GM21723 (cell line): ENCODE results near the gene TFAP2E.

ENCODE experiments used
- ATAC-seq: cut with Tn5 transposase; IDR thresholded peaks from one replicate; pipeline ENCODE4 v1.9.1; 2021; ENCODE audit warnings: mild to moderate bottlenecking, moderate library complexity; ENCODE audit not compliant: unreplicated experiment

TFAP2E gene

DNA sequence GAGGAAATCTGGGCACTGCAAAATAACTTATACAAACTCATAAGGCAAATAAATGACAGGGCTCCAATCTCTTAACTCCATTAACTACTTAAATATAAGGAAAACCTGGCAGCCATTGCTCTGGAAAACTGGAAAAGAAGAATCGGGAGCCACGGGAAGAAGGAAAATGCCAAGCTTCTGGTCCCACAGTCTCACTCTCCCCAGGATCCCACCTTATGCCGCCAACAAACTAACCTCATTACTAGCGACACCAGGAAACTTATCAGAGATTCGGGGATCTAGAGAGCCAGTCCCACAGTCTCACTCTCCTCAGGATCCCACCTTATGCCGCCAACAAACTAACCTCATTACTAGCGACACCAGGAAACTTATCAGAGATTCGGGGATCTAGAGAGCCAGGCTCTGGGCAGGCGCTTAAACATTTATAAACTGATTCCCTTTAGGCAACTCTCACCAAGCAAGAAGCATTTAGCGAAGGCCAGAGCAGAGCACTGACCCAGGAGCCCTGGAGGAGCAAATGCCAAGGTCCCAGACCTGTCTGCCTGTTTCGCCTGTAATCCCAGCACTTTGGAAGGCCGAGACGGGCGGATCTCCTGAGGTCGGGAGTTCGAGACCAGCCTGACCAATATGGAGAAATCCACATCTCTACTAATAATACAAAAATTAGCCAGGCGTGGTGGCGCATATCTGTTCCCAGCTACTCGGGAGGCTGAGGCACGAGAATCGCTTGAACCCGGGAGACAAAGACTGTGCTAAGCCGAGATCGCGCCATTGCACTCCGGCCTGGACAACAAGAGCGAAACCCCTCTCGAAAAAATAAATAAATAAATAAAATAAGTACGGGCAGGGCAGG, 67.5 kb downstream of the TFAP2E start:
- peak; percentile 5 for ATAC-seq

DNA sequence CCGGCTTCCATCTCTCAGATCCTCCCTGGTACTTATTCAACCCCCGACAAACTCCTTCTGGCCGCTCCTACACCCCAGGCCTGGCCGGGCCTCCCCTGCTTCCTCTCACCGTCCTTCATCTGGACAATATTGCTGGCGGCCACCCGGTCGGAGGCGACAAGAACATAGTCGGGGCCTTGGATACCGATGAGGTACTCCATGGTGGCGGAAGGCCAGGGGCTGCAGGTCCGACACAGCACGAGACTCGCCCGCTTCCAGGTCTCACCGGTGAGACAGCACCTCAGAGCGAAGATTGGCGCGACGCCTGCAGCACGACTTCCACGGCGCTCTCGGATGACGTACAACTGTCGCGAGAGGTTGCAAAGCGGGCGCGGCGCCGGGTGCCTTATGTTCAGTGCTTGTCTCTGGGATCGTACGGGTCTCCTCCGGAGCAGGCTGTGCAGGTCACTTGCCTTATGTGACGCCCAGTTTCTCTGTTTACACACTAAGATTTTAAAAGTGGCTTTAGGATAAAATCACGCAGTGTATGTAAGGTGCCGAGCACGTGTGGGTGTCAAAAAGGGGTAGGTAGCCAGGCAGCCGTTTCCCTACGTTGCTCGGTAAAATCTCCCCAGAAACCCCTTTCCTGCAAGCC, 68.2 kb downstream of the TFAP2E start, which contains the start of gene PSMB2:
PSMB2 (minus strand) TSS at position 294 of the 634 bp plus-strand sequence; CDS start at position 200, 94 bp downstream.
- peak; percentile 81 for ATAC-seq

DNA sequence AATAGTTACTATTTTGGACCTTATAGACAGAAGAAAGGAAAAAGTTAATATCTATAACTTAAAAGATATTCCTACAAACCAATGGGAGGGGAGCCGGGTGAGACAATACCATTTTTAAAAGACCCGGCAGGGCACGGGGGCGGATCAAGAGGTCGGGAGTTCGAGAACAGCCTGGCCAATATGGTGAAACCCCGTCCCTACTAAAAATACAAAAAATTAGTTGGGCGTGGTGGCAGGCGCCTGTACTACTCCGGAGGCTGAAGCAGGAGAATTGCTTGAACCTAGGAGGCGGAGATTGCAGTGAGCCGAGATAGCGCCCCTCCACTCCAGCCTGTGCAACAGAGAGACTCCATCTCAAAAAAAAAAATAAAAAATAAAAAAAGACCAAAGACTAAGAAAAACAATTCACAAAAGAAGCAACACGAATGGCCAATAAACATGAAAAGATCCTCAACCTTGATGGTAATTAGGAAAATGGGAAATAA, 69.4 kb downstream of the TFAP2E start:
- no peak for ATAC-seq

DNA sequence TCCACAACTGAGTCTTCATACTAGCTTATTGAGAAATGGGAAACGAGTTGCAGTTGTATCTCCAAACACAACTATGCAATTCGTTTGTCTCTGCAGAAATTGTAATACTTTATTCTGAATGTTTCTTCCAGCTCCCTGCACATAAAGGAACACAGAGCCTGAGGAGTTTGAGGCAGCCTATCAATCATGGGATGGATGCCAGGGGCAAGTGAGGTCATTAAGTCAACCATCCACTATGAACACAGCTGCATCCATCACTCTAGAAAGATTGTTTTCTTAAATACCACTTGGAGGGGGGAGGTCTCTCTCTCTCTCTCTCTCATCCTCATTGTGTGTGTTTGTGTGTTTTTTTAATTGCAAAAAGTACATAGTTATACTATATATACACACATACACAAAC, 71.1 kb downstream of the TFAP2E start:
- ATAC-seq: no peak
